ENCODE results near the gene STAG3.
A peak's percentile ranks its signal among the peaks of the same experiment; 100 is the strongest.
"Not testable (repeated sequence)": the region's sequence is repeated elsewhere in the genome, so short reads cannot be mapped to it uniquely, and the experiment has no call there.

STAG3 gene

DNA sequence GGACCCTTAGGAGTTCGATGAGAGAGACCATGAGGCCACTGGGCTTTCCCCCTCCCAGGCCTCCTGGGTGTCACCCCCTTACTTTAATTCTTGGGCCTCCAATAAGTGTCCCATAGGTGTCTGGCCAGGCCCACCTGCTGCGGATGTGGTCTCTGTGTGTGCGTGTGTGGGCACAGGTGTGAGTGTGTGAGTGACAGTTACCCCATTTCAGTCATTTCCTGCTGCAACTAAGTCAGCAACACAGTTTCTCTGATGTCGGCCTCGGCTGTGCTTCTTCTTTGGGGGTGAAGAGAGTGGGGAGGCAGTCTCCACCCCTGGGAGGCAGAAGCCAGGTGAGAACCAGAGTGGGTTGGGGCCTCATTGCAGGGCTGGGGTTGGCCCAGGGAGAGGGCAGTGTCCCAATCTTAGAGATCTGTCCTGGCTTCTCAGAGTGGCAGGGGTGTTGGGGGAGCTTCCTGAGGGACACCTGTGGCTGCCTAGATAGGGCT is 43.6 kb downstream of the STAG3 start:
- Histone ChIP-seq H3K27ac (ENCODE audit: insufficient read depth, low read length, poor library complexity, severe bottlenecking) (peak overlapping the region; percentile 96), H3K4me1 (ENCODE audit: control insufficient read depth, insufficient read depth, low read length, poor library complexity, severe bottlenecking) (peaks cover 37% of the 10 kb centered on the region), H3K36me3 (ENCODE audit: control insufficient read depth, insufficient read depth, low read length) (peaks cover 9% of the 10 kb centered on the region), H3K27me3 (replicated peaks; ENCODE audit: control insufficient read depth, insufficient read depth, low read length, poor library complexity, severe bottlenecking) (no peaks in the 10 kb centered on the region), H3K4me3 (ENCODE audit: insufficient read depth, low read depth, low read length, poor library complexity, severe bottlenecking) (peak overlapping the region; percentile 81), H3K9me3 (ENCODE audit: control insufficient read depth, low read length) (no peaks in the 10 kb centered on the region)
- peak; percentile 67 to 78 (median 68) for DNase-seq

DNA sequence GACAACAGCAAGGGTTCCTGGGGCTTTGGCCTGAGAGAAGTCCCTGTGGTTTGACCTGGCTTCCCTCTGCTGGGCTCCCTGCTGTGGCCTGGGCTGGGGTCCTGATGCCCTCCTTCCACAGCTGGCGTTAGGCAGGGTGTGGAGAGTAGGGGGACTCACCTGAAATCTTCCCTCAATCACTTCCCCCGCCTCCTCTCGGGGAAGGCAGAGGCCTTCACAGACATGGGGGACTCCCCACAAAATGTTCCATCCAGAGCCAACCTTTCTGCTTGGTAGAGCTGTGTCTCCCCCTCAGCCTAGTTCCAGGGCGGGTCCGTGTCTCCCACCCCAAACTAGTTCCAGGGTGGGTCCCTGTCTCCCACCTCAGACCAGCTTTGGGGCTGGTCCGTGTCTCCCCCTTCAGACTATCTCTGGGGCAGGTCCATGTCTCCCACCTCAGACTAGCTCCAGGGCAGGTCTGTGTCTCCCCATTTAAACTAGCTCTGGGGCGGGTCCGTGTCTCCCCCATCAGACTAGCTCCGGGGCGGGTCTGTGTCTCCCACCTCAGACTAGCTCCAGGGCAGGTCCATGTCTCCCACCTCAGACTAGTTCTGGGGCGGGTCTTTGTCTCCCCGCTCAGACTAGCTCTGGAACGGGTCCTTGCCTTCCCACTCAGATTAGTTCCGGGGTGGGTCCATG is 44.2 kb downstream of the STAG3 start:
- H3K4me1 ChIP-seq (ENCODE audit: control insufficient read depth, insufficient read depth, low read length, poor library complexity, severe bottlenecking): peaks cover 37% of the 10 kb centered on the region
- DNase-seq: peak; percentile 10 to 19 (median 18)
- no peaks in the 10 kb centered on the region for H3K27me3 ChIP-seq (replicated peaks; ENCODE audit: control insufficient read depth, insufficient read depth, low read length, poor library complexity, severe bottlenecking)
- H3K27ac ChIP-seq (ENCODE audit: insufficient read depth, low read length, poor library complexity, severe bottlenecking): peak overlapping the region; percentile 96
- no peaks in the 10 kb centered on the region for H3K9me3 ChIP-seq (ENCODE audit: control insufficient read depth, low read length)
- H3K36me3 ChIP-seq (ENCODE audit: control insufficient read depth, insufficient read depth, low read length): peaks cover 9% of the 10 kb centered on the region
- H3K4me3 ChIP-seq (ENCODE audit: insufficient read depth, low read depth, low read length, poor library complexity, severe bottlenecking): peak overlapping the region; percentile 81

DNA sequence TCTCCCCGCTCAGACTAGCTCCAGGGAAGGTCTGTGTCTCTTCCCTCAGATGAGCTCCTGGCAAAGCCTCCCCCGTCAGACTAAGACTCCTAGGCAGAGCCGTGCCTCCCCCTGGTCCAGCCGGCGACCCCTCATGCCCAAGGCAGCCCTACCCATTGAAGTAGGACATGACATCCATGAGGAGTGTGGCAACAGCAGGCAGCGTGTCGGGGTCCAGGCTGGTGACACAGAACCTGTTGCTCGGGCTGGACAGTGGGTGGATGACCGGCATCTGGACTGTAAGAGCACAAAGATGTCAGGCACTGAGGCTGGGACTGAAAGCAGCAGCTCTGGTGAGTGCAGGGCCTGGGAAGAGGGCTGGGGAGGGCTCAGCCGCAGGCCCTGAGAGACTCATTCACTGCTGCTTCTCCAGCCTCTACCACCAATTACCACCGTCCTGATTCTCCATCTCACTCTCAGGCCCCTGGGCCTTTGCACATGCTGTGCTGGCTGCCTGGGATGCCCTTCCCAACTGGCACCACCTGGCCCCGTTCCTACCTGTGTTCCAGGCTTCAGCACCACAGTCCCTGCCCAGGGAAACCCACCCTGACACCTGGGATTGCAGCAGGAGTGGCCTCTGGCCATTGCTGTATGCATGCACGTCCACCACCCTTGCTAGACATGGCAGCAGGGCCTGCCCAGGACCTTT is 44.9 kb downstream of the STAG3 start:
- H3K27me3 ChIP-seq (replicated peaks; ENCODE audit: control insufficient read depth, insufficient read depth, low read length, poor library complexity, severe bottlenecking): no peaks in the 10 kb centered on the region
- H3K9me3 ChIP-seq (ENCODE audit: control insufficient read depth, low read length): no peaks in the 10 kb centered on the region
- peaks cover 9% of the 10 kb centered on the region for H3K36me3 ChIP-seq (ENCODE audit: control insufficient read depth, insufficient read depth, low read length)
- peak overlapping the region; percentile 81 for H3K4me3 ChIP-seq (ENCODE audit: insufficient read depth, low read depth, low read length, poor library complexity, severe bottlenecking)
- DNase-seq: no peak
- H3K27ac ChIP-seq (ENCODE audit: insufficient read depth, low read length, poor library complexity, severe bottlenecking): peak overlapping the region; percentile 96
- peaks cover 34% of the 10 kb centered on the region for H3K4me1 ChIP-seq (ENCODE audit: control insufficient read depth, insufficient read depth, low read length, poor library complexity, severe bottlenecking)

DNA sequence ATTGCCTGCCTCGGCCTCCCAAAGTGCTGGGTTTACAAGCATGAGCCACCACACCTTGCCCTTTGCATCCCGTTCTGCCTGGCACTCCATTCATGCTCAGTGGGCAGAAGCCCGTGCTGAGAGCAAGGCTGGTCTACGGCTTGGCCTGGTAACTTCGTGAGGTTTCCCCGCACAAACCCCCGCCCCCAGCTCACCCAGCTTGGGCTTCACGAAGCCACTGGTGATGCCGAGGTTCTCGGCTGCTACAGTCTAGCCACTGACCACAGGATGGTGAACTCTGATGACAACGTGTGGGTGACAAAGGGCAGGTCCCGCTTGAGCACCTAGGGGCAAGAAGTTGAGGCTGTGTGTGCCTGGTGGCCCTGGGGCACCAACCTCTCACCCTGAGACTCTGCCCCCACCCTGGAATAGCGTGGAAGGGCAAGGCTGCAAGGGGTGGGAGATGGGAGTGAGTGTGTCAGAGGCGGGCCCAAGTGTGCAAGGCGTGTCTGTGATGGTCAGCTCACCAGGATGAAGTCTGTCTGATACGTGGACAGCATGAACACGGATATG is 45.7 kb downstream of the STAG3 start:
- peak overlapping the region; percentile 60 for H3K27ac ChIP-seq (ENCODE audit: insufficient read depth, low read length, poor library complexity, severe bottlenecking)
- H3K4me3 ChIP-seq (ENCODE audit: insufficient read depth, low read depth, low read length, poor library complexity, severe bottlenecking); DNase-seq; H3K9me3 ChIP-seq (ENCODE audit: control insufficient read depth, low read length); H3K27me3 ChIP-seq (replicated peaks; ENCODE audit: control insufficient read depth, insufficient read depth, low read length, poor library complexity, severe bottlenecking); H3K36me3 ChIP-seq (ENCODE audit: control insufficient read depth, insufficient read depth, low read length): not testable (repeated sequence)
- peaks cover 34% of the 10 kb centered on the region for H3K4me1 ChIP-seq (ENCODE audit: control insufficient read depth, insufficient read depth, low read length, poor library complexity, severe bottlenecking)

DNA sequence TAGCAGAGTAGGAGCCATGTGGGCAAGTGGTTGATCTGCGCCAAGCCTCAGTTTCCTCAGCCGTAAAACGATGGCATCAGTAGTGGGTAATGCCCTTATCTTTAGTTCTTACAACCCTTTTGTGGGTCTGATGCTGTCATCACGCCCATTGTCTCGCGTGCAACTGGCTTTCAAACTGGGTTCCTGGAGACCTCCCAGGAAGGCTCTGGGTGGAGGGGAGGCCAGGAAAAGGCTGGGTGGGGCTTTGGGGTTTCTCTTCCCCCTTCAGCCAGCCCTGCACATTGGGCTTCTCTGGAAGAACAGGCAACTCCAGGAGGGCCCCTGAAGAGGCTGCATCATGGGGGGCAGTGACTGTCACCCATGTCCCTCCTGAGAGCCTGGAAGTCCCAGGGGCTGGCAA is 47.2 kb downstream of the STAG3 start:
- not testable (repeated sequence) for H3K4me3 ChIP-seq (ENCODE audit: insufficient read depth, low read depth, low read length, poor library complexity, severe bottlenecking); H3K27me3 ChIP-seq (replicated peaks; ENCODE audit: control insufficient read depth, insufficient read depth, low read length, poor library complexity, severe bottlenecking); H3K36me3 ChIP-seq (ENCODE audit: control insufficient read depth, insufficient read depth, low read length); DNase-seq; H3K9me3 ChIP-seq (ENCODE audit: control insufficient read depth, low read length); H3K27ac ChIP-seq (ENCODE audit: insufficient read depth, low read length, poor library complexity, severe bottlenecking)
- H3K4me1 ChIP-seq (ENCODE audit: control insufficient read depth, insufficient read depth, low read length, poor library complexity, severe bottlenecking): peaks cover 29% of the 10 kb centered on the region

DNA sequence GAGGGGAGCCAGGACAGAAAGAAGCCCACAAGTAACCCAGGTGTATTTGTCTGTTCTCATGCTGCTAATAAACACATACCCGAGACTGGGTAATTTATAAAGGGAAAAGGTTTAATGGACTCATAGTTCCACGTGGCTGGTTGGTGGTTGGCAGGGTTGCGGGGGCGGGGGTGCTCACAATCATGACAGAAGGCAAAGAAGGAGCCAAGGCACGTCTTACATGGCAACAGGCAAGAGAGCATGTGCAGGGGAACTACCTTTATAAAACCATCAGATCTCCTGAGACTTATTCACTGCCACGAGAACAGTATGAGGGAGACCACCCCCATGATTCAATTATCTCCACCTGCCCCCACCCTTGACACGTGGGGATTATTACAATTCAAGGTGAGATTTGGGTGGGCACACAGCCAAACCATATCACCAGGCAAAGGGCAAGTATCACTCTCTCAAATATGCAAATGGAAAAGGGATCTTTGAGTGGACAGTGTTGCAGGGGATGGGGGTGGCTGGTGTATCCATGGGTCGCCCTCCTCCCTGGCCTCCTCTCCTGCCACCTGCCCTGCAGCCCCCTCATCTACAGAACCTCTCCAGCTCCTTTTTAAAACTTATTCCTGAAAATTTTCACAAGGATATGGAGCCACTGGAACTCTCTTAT is 57.1 kb downstream of the STAG3 start:
- not testable (repeated sequence) for H3K9me3 ChIP-seq (ENCODE audit: control insufficient read depth, low read length); H3K36me3 ChIP-seq (ENCODE audit: control insufficient read depth, insufficient read depth, low read length); DNase-seq; H3K27me3 ChIP-seq (replicated peaks; ENCODE audit: control insufficient read depth, insufficient read depth, low read length, poor library complexity, severe bottlenecking); H3K4me3 ChIP-seq (ENCODE audit: insufficient read depth, low read depth, low read length, poor library complexity, severe bottlenecking); H3K4me1 ChIP-seq (ENCODE audit: control insufficient read depth, insufficient read depth, low read length, poor library complexity, severe bottlenecking); H3K27ac ChIP-seq (ENCODE audit: insufficient read depth, low read length, poor library complexity, severe bottlenecking)

DNA sequence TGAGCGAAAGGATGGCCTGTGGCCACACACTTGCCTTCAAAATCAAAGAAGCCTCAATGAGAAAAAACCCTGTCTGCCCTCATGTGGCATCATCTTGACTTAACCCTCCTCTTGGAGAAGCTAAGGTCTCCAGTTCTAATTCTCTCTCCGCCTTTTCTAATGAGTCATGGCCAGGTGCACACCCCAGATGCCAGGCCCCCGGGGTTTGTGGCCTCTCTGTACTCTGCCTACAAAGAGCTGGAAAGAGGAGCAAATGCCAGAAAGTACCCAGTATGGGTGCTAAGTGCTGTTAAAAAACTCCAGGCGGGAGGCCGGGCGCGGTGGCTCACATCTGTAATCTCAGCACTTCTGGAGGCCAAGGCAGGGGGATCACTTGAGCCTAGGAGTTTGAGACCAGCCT is 62.3 kb downstream of the STAG3 start:
- DNase-seq; H3K4me1 ChIP-seq (ENCODE audit: control insufficient read depth, insufficient read depth, low read length, poor library complexity, severe bottlenecking); H3K9me3 ChIP-seq (ENCODE audit: control insufficient read depth, low read length); H3K4me3 ChIP-seq (ENCODE audit: insufficient read depth, low read depth, low read length, poor library complexity, severe bottlenecking); H3K27me3 ChIP-seq (replicated peaks; ENCODE audit: control insufficient read depth, insufficient read depth, low read length, poor library complexity, severe bottlenecking); H3K27ac ChIP-seq (ENCODE audit: insufficient read depth, low read length, poor library complexity, severe bottlenecking); H3K36me3 ChIP-seq (ENCODE audit: control insufficient read depth, insufficient read depth, low read length): not testable (repeated sequence)

DNA sequence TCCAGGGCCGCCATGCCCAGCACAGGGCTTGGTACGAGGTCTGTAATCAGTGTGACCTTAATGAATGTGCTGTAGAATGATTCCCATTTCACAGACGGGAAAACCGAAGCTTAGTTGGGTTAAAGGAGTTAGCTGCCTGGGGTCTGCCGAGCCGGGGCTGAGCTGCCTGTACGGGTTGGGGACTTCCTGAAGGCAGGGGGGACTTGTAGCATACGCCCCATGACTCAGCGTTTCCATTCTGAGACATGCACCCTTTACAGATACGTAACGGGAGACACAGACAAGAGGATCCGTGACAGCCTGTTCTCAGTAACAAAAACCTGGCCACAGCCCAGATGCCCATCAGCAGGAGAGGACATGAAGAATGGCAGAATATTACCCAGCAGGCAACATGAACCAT is 65.7 kb downstream of the STAG3 start:
- H3K27me3 ChIP-seq (replicated peaks; ENCODE audit: control insufficient read depth, insufficient read depth, low read length, poor library complexity, severe bottlenecking); H3K27ac ChIP-seq (ENCODE audit: insufficient read depth, low read length, poor library complexity, severe bottlenecking); H3K9me3 ChIP-seq (ENCODE audit: control insufficient read depth, low read length); H3K36me3 ChIP-seq (ENCODE audit: control insufficient read depth, insufficient read depth, low read length); H3K4me1 ChIP-seq (ENCODE audit: control insufficient read depth, insufficient read depth, low read length, poor library complexity, severe bottlenecking); H3K4me3 ChIP-seq (ENCODE audit: insufficient read depth, low read depth, low read length, poor library complexity, severe bottlenecking): not testable (repeated sequence)
- peak; percentile 8 to 14 (median 9) for DNase-seq

DNA sequence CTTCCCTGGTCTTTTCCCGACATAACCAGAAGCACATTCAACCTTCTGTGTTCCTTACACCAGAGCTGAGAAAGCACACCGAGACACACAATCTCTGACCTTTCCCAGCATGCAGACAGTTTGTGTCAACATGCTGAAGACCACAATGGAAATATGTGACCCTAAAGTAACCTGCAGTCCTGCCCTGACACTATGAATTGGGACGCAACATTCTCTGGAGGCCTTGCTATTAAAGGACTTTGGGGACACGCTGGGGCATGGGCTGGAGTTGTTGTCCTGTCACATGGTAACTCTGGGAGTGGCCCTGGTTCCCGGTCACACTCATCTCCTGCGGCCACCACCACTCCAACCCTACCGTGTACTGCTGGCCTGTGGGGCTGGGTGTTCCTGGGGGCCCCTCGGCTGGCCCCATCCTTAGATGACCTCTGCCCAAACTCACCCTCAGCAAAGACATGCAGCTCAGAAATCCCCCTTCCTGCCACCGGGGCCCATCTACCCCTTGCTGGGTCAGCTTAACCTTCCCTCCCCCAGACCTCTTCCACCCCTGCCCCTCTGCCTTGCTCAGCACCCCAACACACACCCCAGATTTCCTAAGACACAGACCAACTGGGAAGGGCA is 67.4 kb downstream of the STAG3 start:
- H3K27ac ChIP-seq (ENCODE audit: insufficient read depth, low read length, poor library complexity, severe bottlenecking); H3K4me1 ChIP-seq (ENCODE audit: control insufficient read depth, insufficient read depth, low read length, poor library complexity, severe bottlenecking); DNase-seq; H3K36me3 ChIP-seq (ENCODE audit: control insufficient read depth, insufficient read depth, low read length); H3K9me3 ChIP-seq (ENCODE audit: control insufficient read depth, low read length); H3K4me3 ChIP-seq (ENCODE audit: insufficient read depth, low read depth, low read length, poor library complexity, severe bottlenecking); H3K27me3 ChIP-seq (replicated peaks; ENCODE audit: control insufficient read depth, insufficient read depth, low read length, poor library complexity, severe bottlenecking): not testable (repeated sequence)

All from effector memory CD4-positive, alpha-beta T cell (primary cell).